NAMALWA (cell line): ENCODE measurements around the gene ITGA7.
"Not testable (repeated sequence)": the region's sequence is repeated elsewhere in the genome, so short reads cannot be mapped to it uniquely, and the experiment has no call there.

Experiments used
- DNase-seq: peaks from one replicate; pipeline ENCODE4 v3.0.0-alpha.2; 2015; ENCODE audit warnings: low spot score

Gene ITGA7

DNA sequence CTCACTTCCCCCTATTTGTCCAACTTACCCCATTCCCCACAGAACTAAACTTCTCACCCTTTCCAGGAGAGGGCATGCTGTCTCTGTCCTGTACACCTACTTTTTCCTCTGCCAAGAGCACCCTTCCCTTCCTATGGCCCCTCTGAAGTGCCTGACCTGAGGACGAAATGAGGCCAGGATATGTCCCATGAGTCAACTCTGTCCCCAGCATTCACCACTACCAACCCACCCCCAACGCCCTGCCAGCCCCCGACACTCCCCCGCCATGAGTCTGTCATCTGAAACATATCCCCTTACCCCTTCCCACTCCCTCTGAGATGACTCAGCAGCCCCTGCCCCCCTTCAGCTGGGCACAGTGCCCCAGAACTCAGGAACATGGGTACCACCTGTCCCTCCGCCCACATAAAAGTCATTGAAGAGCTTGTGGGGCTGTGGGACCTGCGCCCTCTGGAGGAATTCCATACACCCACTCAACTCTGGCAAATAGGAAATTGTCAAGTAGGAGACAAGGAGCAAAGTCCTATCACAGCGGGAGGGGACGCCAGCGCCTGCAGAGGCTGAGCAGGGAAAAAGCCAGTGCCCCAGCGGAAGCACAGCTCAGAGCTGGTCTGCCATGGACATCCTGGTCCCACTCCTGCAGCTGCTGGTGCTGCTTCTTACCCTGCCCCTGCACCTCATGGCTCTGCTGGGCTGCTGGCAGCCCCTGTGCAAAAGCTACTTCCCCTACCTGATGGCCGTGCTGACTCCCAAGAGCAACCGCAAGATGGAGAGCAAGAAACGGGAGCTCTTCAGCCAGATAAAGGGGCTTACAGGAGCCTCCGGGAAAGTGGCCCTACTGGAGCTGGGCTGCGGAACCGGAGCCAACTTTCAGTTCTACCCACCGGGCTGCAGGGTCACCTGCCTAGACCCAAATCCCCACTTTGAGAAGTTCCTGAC, 26.3 kb downstream of the ITGA7 start:
- DNase-seq = no peak

DNA sequence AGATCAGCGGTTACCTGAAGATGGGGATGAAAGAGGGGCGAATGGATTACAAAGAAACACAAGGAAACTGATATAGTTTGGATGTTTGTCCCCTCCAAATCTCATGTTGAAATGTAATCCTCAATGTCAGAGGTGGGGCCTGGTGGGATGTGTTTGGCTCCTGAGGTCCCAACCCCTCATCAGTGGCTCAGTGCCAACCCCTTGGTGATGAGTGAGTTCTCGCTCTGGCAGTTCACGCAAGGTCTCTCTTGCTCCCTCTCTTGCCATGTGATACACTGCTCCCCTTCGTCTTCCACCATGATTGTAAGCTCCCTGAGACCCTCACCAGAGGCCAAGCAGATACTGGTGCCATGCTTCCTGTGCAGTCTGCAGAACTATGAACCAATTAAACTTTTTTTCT, 28.0 kb downstream of the ITGA7 start:
- no peak for DNase-seq

DNA sequence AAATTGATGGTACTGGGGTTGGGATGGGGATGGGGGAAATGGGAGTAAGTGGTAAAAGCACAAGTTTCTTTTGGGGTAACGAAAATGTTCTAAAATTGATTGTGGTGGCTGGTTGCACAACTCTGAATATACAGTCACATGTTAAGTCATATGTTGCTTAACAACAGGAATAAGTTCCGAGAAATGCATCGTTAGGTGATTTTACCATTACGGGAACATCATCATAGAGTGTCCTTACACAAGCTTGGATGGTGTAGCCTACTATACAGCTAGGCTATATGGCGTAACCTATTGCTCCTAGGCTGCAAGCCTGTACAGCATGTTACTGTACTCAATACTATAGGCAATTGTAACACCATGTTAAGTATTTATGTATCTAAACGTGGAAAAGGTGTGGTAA, 31.0 kb downstream of the ITGA7 start:
- DNase-seq = no peak

DNA sequence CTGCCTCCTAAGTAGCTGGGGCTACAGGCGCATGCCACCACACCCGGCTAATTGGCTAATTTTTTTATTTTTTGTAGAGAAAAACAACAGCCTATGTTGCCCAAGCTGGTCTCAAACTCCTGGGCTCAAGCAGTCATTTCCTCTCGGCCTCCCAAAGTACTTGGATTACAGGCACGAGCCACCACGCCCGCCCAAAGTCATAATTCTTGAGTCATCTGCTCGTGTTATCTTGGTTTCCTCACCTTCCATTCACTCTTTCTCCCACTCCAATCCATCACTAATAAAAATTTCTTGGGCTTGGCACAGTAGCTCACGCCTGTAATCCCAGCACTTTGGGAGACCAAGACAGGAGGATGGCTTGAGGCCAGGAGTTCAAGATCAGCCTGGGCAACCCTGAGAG, 32.0 kb downstream of the ITGA7 start:
- DNase-seq = no peak

DNA sequence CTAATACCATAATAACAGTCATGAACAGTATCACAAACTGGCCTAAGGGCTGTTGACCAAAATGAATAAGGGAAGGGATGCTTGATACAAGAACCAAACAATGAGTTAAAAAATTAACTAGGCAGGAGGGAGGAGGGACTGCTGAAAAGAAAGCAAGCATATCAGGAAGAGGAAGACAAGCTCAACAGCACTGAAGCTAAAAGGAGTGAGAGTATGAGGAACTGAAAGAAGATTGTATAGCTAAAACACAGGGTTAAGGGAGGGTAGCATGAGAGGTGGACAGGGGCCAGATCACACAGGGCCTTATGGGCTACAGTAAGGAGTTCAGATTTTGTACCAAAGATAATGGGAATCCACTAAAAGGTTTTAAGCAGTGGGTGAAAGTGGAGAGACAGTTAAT, 34.1 kb downstream of the ITGA7 start:
- DNase-seq = peak; percentile 55

DNA sequence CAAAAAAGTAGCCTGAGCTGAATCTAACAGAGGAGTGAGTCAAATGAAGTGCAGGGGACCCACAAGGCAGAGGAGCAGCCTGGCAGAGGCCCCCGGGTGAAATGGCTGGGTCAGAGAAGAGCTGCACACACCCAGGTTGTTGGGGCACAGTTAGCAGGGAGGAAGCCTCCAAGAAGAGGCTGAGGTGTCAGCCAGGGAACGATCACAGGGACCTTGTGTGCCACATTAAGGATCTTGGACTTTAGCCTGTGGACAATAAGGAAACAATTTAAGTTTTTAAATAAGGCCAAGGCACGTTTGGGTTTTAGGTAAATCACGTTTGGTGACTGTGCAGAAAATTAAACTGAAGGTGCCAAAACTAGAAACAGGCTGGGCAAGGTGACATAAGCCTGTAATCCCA, 36.0 kb downstream of the ITGA7 start:
- DNase-seq = no peak

DNA sequence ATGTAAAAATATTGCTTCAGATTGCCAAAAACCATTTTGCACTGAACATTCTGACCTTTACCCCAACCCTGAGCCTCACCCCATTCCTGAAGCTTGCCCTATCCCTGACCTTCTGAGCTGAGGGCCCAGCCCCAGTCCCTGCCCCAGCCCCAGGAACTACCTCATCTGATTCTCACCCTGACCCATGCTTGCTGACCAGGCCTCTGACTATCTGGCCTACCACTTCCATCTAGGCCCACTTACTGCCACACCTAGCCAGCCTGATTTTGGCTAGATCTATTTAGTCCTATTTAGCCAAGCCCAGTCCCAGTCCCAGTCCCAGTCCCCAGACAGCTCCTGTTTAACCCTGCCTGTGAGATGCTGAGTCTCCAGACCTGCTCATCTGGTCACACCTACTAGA, 37.4 kb downstream of the ITGA7 start:
- no peak for DNase-seq

DNA sequence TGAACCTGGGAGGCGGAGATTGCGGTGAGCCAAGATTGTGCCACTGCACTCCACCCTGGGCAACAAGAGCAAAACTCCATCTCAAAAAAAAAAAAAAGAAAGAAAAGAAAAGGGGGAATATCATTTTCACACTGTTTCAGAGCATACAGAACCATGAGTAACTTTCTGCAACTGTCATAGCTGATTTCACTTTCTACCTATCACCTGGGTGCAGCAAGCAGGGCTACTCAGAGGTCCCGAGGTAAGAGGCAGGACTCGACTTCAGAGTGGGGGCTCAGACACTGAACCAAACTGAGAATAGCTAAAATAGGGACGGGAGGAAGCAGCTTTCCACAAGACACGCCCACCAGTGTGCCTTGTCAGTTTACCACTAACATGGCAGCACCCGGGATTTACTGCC, 41.2 kb downstream of the ITGA7 start:
- no peak for DNase-seq

DNA sequence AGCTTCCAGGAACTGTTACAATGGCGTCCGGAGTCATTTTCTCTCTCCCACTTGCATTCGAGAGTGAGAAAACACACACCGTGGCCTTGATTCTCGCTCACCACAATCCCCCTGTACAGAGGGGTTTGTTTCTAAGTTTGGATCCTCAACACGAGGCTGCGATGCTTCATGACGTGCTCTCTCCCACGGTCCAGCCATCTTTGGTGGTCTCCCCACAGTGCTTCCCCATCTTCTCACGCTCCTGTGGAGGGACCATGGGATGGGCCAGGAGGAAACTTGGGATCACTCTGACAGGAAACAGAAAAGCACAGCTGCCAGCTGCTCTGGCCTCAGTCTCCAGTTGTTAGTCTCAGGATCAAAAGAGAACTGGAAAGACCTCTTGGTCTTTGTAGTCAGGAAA, 42.9 kb downstream of the ITGA7 start:
- DNase-seq = no peak

DNA sequence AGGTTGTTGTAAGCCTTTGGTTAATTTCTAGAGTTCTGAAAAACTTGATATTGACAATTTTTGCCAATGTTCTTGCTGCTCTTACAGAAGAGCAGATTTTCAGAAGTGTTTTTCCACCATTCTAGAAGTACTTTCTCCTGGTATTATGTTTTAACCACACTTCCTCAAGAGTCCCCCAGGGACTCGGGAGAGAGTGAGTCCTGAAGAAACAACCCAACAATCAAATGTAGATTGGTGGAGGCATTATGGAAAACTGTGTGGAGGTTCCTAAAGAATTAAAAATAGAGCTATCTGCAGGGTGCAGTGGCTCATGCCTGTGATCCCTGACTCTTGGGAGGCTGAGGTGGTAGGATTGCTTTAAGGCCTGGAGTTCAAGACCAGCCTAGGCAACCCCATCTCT, 44.3 kb downstream of the ITGA7 start:
- no peak for DNase-seq

DNA sequence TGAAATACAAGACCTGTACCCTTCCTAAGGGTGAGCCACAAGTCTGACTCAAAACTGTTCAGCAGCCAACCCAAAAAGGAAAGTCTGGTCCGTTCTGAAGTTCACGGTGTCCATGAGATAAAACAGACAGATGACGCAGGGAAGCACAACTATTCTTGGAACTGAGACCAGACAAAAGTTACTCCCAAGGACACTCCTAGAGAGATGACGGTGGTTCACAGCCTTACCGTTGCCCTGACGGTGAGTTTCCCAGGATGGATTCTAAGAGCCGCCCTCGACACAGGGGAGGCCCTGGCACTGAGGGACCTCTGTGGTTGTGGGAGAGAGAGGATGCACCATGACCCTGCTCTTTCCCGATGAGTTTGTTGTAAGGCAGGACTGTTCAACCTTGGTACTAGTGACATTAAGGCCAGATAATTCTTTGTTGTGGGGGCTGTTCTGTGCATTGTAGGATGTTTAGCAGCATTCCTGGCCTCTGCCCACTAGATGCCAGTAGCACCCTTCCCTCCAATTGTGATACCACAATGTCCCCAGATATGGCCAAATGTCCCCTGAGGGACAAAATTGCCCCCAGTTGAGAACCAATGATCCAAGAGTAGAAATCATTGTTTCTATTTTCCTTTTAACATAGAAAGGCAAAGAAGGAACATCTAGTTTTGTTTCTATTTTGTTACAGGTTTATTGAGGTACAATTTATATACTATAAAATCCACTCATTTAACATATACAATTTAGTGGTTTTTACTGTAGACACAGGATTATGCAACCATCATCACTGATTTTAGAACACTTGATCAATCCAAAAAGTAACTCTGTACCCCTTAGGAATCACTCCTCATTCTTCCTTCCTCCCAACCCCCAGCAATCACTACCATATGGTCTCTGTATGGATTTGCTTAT, 48.0 kb downstream of the ITGA7 start:
- DNase-seq = peak; percentile 50

DNA sequence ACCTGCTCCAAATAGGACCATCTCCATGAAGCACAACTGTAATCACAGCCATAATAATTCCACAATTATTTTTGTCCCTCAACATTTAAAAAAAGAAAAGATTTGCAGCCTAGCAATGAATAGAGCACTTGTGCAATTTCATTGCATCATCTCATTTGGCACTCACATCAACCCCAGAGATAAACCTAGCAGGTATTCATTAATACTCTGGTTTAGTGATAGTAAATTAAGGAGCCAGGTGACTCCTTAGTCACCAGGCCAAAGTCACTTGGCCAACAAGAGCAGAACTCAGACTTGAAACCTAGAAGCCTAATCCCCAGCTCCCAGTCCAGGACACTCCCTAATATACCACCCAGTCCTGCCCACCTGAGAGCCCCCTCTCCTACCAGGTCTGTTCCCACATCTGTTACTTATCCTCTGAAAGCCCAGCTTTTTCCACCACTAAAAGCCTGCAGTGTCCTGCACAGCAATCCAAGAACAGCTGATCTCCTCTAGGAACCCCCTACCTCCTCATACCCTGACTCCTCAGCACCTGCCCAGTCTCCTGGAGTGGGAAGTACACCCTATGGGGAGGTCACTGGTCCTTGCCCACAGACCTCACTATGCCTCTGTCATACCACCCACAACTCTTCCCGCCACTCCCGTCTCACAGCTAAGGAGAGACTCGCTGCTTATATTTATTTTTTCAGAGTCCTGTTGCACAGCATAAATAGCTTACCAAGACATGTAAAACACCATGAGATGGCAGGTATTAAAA, 48.9 kb downstream of the ITGA7 start:
- no peak for DNase-seq

DNA sequence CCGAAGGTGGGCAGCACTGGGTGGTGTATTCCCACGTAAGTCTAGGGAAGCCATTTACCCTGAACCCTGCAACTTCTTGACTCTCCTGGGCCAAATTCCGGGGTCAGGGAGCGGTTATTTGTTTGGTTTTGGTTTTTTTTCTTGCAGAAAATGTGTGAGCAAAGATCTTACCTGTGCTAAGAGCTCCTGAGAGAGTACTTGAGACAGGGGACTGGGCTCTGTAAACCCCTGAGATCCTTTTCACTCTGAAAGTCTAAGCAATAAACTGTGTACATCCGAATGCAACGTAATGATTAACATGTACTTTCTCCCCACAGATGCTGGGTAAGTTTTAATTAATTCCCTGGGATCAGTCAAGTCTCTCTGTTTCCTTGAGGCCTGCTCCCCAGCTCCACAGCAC, 49.5 kb downstream of the ITGA7 start:
- no peak for DNase-seq

DNA sequence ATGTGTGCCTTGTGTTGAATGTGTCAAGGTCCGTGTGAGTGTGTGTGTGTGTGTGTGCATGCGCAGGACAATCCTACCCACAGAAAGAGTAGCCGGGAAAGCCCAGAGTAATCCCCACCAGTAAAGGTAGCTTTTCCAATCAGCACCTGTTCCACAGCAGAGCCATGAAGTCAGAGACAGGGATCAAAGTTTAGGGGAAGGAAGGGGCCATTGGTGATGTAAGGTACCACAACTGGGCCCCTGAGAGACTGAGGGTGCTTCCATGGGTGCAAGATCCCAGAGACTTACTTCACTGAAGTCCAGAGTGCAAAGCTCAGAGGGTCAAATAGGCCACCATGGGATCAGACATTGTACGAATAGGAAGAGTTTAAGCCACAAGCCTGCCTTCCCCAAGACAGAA, 50.5 kb downstream of the ITGA7 start:
- DNase-seq = no peak

DNA sequence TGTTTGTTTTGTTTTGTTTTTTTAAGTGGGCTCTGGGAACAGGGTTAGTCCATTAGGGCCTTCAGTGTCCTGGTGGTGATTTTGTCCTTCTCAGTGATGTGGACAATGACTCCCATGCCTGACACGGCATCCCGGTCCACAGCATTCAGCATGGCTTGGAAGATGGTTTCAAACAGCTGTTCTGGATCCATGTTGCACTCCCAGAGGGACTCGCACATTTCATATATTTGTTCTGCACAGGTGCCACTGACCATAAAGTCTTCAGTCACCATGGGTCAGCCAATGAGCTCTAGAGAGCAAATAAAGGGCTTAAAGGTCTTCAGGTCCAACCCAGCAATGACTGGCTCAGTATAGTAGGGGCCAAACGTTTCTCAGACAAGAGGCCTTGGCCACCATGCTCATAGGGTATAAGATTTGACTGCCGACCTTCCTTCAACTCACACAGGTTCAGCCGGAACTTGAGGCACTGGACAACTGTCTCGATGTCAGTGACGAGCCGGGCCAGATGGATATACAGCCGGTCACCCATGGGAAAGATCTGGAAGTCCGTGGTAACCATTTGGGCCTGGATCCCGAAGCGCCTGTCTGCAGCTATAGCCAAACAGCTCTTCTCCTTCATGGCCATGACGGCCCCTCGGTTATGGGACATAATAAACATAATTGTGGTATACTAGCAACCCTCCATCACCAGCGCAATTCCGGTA, 53.0 kb downstream of the ITGA7 start:
- DNase-seq = no peak

DNA sequence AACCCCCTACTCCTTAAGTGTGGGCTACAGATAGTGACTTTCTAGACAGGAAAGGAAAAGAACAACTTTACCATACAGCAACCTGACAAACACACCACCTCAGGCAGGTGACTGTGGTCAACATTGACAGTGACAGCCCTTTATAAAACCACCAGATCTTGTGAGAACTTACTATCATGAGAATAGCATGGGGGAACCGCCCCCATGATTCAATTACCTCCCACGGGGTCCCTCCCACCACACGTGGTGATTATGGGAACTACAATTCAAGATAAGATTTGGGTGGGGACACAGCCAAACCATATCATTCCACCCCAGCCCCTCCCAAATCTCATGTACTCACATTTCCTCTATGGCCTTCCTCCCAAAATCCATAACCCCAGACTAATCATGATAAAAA, 54.7 kb downstream of the ITGA7 start:
- DNase-seq = peak; percentile 30

DNA sequence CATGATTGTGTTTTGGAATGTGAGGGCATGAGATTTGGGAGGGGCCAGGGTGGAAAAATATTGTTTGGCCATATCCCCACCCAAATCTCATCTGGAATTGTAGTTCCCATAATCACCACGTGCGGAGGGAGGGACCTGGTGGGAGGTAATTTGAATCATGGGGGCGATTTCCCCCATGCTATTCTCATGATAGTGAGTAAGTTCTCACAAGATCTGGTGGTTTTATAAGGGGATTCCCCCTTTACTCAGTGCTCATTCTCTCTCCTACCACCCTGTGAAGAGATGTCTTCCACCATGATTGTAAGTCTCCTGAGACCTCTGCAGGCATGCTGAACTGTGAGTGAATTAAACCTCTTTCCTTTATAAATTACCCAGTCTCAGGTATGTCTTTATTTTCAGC, 55.4 kb downstream of the ITGA7 start:
- DNase-seq = peak; percentile 30

DNA sequence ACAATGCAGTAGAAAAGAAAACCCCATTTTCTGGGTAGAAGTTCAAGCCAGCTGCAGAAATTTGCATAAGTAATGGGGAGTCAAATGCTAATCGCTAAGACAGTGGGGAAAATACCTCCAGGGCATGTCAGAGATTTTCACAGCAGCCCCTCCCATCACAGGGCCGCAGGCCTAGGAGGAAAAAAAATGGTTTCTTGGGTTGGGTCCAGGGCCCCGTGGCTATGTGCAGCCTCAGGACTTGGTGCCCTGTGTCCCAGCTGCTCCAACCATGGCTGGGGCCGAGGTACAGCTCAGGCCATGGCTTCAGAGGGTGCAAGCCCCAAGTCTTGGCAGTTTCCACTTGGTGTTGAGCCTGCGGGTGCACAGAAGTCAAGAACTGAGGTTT, 56.4 kb downstream of the ITGA7 start:
- no peak for DNase-seq

DNA sequence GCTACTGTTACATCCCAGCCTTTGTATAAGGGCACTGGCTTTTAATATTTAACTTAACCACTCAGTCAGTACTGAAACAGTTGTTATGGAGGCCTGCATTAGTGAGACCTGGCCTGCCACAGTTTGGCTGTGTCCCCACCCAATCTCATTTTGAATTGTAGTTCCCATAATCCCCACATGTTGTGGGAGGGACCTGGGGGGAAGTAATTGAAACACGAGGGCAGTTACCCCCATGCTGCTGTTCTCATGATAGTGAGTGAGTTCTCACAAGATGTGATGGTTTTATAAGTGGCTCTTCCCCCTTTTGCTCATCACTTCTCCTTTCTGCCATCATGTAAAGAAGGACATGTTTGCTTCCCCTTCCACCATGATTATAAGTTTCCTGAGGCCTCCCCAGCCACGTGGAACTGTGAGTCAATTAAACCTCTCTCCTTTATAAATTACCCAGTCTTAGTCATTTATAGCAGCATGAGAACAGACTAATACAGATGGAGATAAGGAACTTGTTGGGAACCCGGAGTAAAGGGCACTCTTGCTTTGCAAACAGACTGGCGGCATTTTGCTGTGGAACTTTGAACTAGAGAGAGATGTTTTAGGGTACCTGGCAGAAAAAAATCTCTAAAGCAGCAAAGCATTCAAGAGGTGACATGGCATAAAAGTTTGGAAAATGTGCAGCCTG, 56.9 kb downstream of the ITGA7 start:
- DNase-seq = not testable (repeated sequence)

DNA sequence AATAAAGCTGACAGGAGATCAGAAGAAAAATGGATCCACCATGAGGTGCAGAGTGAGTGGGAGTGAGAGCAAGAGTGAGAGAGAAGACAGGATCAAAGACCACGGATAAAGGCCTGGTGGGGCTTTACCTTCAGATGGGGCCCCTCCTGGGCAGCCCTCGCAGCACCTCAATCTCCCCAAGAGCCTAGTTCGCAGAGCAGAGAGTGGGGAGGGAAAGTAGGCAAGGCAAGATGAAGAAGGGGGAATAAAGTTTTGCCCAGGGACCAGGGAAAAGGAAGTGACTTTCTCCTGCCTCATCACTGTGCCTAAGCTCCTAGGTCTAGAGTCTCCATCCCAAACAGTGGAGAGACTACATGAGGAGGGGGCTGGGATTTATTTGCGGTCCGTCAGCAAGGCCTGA, 60.7 kb downstream of the ITGA7 start:
- DNase-seq = no peak

DNA sequence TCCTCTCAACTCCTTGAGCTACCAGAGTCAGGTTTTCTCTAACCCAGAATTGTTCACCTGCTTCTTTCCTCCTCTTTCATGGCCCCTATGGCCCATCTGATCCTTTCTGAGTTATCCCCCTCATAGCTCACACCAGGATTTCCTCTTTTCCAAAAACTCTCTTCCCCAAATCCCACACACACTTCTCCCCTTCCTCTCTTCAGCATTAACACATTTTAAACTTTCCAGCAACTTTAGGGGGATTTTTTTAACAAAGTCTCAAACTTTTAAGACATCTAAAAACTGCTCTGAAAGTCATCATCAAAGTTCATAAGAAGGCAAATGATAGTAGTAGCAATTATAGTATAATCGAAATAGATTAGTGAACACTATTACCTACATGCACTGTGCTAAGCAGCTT, 63.1 kb downstream of the ITGA7 start:
- no peak for DNase-seq
